Measurements from ENCODE around the gene CCDC102B. TPM values are rescaled to one million over a fixed set of nuclear protein-coding genes. Genes with fewer than 3 reads are reported as not detected.

Gene CCDC102B
- total and polyA plus RNA-seq, 2 of the 8 experiments (the other 6 are each of a cell fraction or from before 2014, with no cell fraction given), result 0.80 to 1.1 TPM

GRCh38 chr18:69067048-69067447, 269.2 kb downstream of the CCDC102B start:
- Histone ChIP-seq H3K4me3 (ENCODE audit: extremely low read depth in 1 of 4, insufficient read depth in 2 of 4, low read depth in 3 of 4, low read length in 4 of 4) (no peak overlapping the region), H3K79me1 (ENCODE audit: low read depth, low read length) (no peaks in the 10 kb centered on the region), H2BK5ac (ENCODE audit: low read depth, low read length) (no peak overlapping the region), H4K91ac (replicated peaks; ENCODE audit: insufficient read length, low read length) (no peak overlapping the region), H2AFZ (ENCODE audit: low read length) (no peak overlapping the region), H3K14ac (ENCODE audit: insufficient read length) (no peak overlapping the region), H3K9me3 (ENCODE audit: insufficient read depth in 2 of 2, low read depth in 1 of 2, low read length in 1 of 2) (no peaks in the 10 kb centered on the region), H3K9ac (replicated peaks in 1 of 4; ENCODE audit: extremely low read depth in 1 of 4, low read depth in 3 of 4, low read length in 3 of 4) (no peak overlapping the region), H3K4me2 (ENCODE audit: insufficient read depth in 1 of 2, low read depth in 2 of 2, low read length in 2 of 2) (no peak overlapping the region), H3K27me3 (replicated peaks in 1 of 4; ENCODE audit: control insufficient read depth in 3 of 4, extremely low read depth in 1 of 4, insufficient read depth in 3 of 4, low read length in 3 of 4) (peaks cover 0 to 1% (median 0%) of the 10 kb centered on the region in 4 experiments; a peak in 1 of 7 replicates), H3K4ac (replicated peaks; ENCODE audit: insufficient read length, low read depth, low read length) (no peak overlapping the region), H3K23me2 (ENCODE audit: low read depth, low read length) (no peaks in the 10 kb centered on the region), H4K8ac (ENCODE audit: extremely low read depth, insufficient read depth, low read length) (no peak overlapping the region), H3K36me3 (ENCODE audit: control insufficient read depth in 2 of 4, insufficient read depth in 4 of 4, low read length in 3 of 4) (no peaks in the 10 kb centered on the region), H3K4me1 (replicated peaks in 1 of 4; ENCODE audit: control insufficient read depth in 3 of 4, insufficient read depth in 4 of 4, low read length in 3 of 4) (no peaks in the 10 kb centered on the region), H2BK12ac (ENCODE audit: low read depth, low read length) (no peak overlapping the region), H3K56ac (replicated peaks; ENCODE audit: insufficient read length, low read depth, low read length) (no peak overlapping the region), H3K23ac (ENCODE audit: insufficient read length) (no peak overlapping the region), H3K18ac (ENCODE audit: extremely low read depth, low read length) (no peak overlapping the region), H2AK5ac (ENCODE audit: low read depth, low read length) (no peak overlapping the region), H4K20me1 (replicated peaks in 1 of 2; ENCODE audit: control insufficient read depth in 1 of 2, insufficient read depth in 2 of 2, low read length in 2 of 2) (no peaks in the 10 kb centered on the region), H2BK120ac (replicated peaks; ENCODE audit: low read depth, low read length) (no peak overlapping the region), H4K5ac (ENCODE audit: insufficient read length, low read depth, low read length) (no peak overlapping the region), H2BK15ac (ENCODE audit: low read length) (no peak overlapping the region), H3K79me2 (ENCODE audit: control insufficient read depth in 1 of 2, insufficient read depth in 2 of 2, low read length in 2 of 2) (no peaks in the 10 kb centered on the region), H2BK20ac (ENCODE audit: low read length) (no peak overlapping the region), H3K27ac (ENCODE audit: low read depth, low read length) (no peak overlapping the region)
- DNase-seq (ENCODE audit: low read depth in 1 of 2, low spot score in 2 of 2) (no peak), FAIRE-seq (no peak)
- WGBS, 2 experiments (ENCODE audit: extremely low coverage in 1 of 2, insufficient coverage in 1 of 2, insufficient read length in 1 of 2, insufficient replicate concordance in 2 of 2, low coverage in 1 of 2, low lambda C conversion rate in 2 of 2, missing lambda C conversion rate in 1 of 2), result 0% methylated on average over 1 of the region's 1 CpG; no CpG with 5 or more reads in 1 of the 2 experiments
- CTCF ChIA-PET (ENCODE audit: partially characterized antibody), result interaction anchor here (0.6 kb wide), 1 partner anchor 20 kb away, joined by 3 read pairs; no protein-coding TSS in a partner anchor
- POLR2A ChIA-PET (ENCODE audit: partially characterized antibody), result no interaction called here
- TF ChIP-seq FOSL1 (IDR thresholded peaks at IDR 0.05; ENCODE audit: insufficient read depth, low read depth, low read length) (no peak), MAX (IDR thresholded peaks at IDR 0.05) (no peak), CBX5 (IDR thresholded peaks at IDR 0.05; ENCODE audit: low read depth, low read length) (no peak), SP4 (IDR thresholded peaks at IDR 0.05; ENCODE audit: low read length) (no peak), SP2 (IDR thresholded peaks at IDR 0.05; ENCODE audit: low read length) (no peak), SIRT6 (IDR thresholded peaks at IDR 0.05; ENCODE audit: low read length) (no peak), RFX5 (IDR thresholded peaks at IDR 0.05; ENCODE audit: borderline replicate concordance, low read depth, low read length) (no peak), CHD1 (IDR thresholded peaks at IDR 0.05; ENCODE audit: low read depth, low read length) (no peak), TAF7 (optimal IDR thresholded peaks at IDR 0.05; ENCODE audit: borderline replicate concordance, low read depth, low read length) (no peak), RNF2 (IDR thresholded peaks at IDR 0.05; ENCODE audit: borderline replicate concordance, low read depth, low read length, missing control alignments, poor library complexity, severe bottlenecking) (no peak), EZH2 (IDR thresholded peaks at IDR 0.05; ENCODE audit: low read depth, low read length, severe bottlenecking) (no peak), GABPA (IDR thresholded peaks at IDR 0.05; ENCODE audit: borderline replicate concordance, insufficient read depth, low read length) (no peak), SIN3A (conservative IDR thresholded peaks at IDR 0.05 in 1 of 2, IDR thresholded peaks at IDR 0.05 in 1 of 2; ENCODE audit: low read depth in 1 of 2, low read length in 2 of 2) (no peak)
